B cell (primary cell): ENCODE results near the gene LYZL6. TPM values are rescaled to one million over a fixed set of nuclear protein-coding genes. Genes with fewer than 3 reads are reported as not detected.

Source experiments
- ATAC-seq: fragments of 200-7000 bp; cut with Tn5 transposase; one replicate; pipeline ENCODE4 v1.10.0; 2021; ENCODE audit warnings: low read depth, mild to moderate bottlenecking, moderate number of reproducible peaks, moderate library complexity
- CTCF ChIA-PET: fragments of 350-600 bp; sonication (Branson Sonifier 250); formaldehyde crosslinking; loops from one replicate; lab custom pipeline; 2021; ENCODE audit warnings: antibody characterized with exemption, inconsistent platforms; lab: Charles Lee
- POLR2A ChIA-PET: fragments of 350-600 bp; sonication (Branson Sonifier 250); formaldehyde crosslinking; loops from one replicate; lab custom pipeline; 2021; ENCODE audit warnings: antibody characterized with exemption; lab: Charles Lee
- DNase-seq: peaks from one replicate; pipeline ENCODE4 v3.0.0; 2013
- H2AFZ ChIP-seq: 2 replicates; pipeline ENCODE4 v1.6.1; 2012; ENCODE audit warnings: mild to moderate bottlenecking, low read depth, low read length; ENCODE audit not compliant: insufficient read depth, poor library complexity, severe bottlenecking
- H3K27ac ChIP-seq, 2 donors: 1 replicate in 1 of 2; 2 replicates in 1 of 2; pipeline ENCODE4 v1.5.1; 2012 to 2013; ENCODE audit warnings: low read length in 2 of 2, mild to moderate bottlenecking in 2 of 2, moderate library complexity in 1 of 2
- H3K27me3 ChIP-seq, 4 experiments: fragments of 200-600 bp in 1 of 4; sonication (generic) in 1 of 4; replicated peaks in 1 of 4; 1 replicate in 2 of 4; 2 replicates in 2 of 4; pipeline versions ENCODE4 v1.6.1 to v1.7.0; 2013 to 2016; ENCODE audit warnings: low read length in 3 of 4, mild to moderate bottlenecking in 2 of 4, mixed read lengths in 1 of 4, moderate library complexity in 1 of 4; ENCODE audit not compliant: insufficient read depth in 4 of 4, control insufficient read depth in 3 of 4; ENCODE audit errors: control extremely low read depth in 1 of 4
- H3K36me3 ChIP-seq, 2 experiments: replicated peaks in 1 of 2; 1 replicate in 1 of 2; 2 replicates in 1 of 2; pipeline versions ENCODE4 v1.6.1 to v1.7.1; 2013; ENCODE audit warnings: low read length in 1 of 2; ENCODE audit not compliant: insufficient read depth in 2 of 2, control insufficient read depth in 1 of 2; ENCODE audit errors: control extremely low read depth in 1 of 2, extremely low read depth in 1 of 2
- H3K4me1 ChIP-seq, 2 donors: fragments of 200-600 bp in 1 of 2; sonication (generic) in 1 of 2; 1 replicate in 1 of 2; 2 replicates in 1 of 2; pipeline versions ENCODE4 v1.5.1 to v1.6.1; 2013 to 2017; ENCODE audit warnings: low read length in 2 of 2; ENCODE audit not compliant: control insufficient read depth in 2 of 2, insufficient read depth in 2 of 2
- H3K4me2 ChIP-seq: replicated peaks from 2 replicates; pipeline ENCODE3; 2012; ENCODE audit warnings: mild to moderate bottlenecking, low read depth, low read length; ENCODE audit not compliant: poor library complexity, severe bottlenecking
- H3K4me3 ChIP-seq, 5 experiments: fragments of 200-600 bp in 1 of 5; sonication (generic) in 1 of 5; 1 replicate in 3 of 5; 2 replicates in 2 of 5; pipeline versions ENCODE4 v1.5.1 to v1.7.0; 2011 to 2016; ENCODE audit warnings: low read length in 4 of 5, mild to moderate bottlenecking in 4 of 5, low read depth in 2 of 5, control low read depth in 1 of 5, moderate library complexity in 1 of 5; ENCODE audit not compliant: insufficient read depth in 1 of 5; ENCODE audit errors: control extremely low read depth in 1 of 5, extremely low read depth in 1 of 5
- H3K79me2 ChIP-seq: fragments of 200-600 bp; sonication (generic); one replicate; pipeline ENCODE4 v1.6.0; 2016; ENCODE audit warnings: low read length; ENCODE audit not compliant: control insufficient read depth, insufficient read depth
- H3K9ac ChIP-seq: fragments of 200-600 bp; sonication (generic); 2 replicates; pipeline ENCODE4 v1.6.1; 2017; ENCODE audit warnings: mild to moderate bottlenecking, low read length, moderate library complexity
- H3K9me3 ChIP-seq, 3 donors: one replicate each; pipeline versions ENCODE4 v1.6.1 to v1.7.1; 2013; ENCODE audit warnings: low read length in 2 of 3; ENCODE audit not compliant: control insufficient read depth in 2 of 3, insufficient read depth in 1 of 3; ENCODE audit errors: control extremely low read depth in 1 of 3
- H4K20me1 ChIP-seq: 2 replicates; pipeline ENCODE4 v1.6.0; 2012; ENCODE audit warnings: mild to moderate bottlenecking, low read length; ENCODE audit not compliant: insufficient read depth, control insufficient read depth, poor library complexity, severe bottlenecking
- H3K27ac Mint-ChIP-seq: one replicate; pipeline ENCODE4 v1.8.0; 2021; ENCODE audit warnings: mixed read lengths
- H3K27me3 Mint-ChIP-seq: one replicate; pipeline ENCODE4 v1.8.0; 2021; ENCODE audit warnings: mixed read lengths
- H3K4me1 Mint-ChIP-seq: one replicate; pipeline ENCODE4 v1.8.0; 2021; ENCODE audit warnings: mixed read lengths
- H3K4me3 Mint-ChIP-seq: one replicate; pipeline ENCODE4 v1.8.0; 2021; ENCODE audit warnings: mixed read lengths
- H3K9me3 Mint-ChIP-seq: one replicate; pipeline ENCODE4 v1.8.0; 2022; ENCODE audit warnings: mixed read lengths; ENCODE audit not compliant: insufficient read depth
- EZH2 ChIP-seq: IDR thresholded peaks from 2 replicates; pipeline ENCODE4 v1.6.1; 2012; ENCODE audit warnings: borderline replicate concordance, low read depth, mild to moderate bottlenecking, moderate library complexity, low read length; ENCODE audit not compliant: insufficient read depth, poor library complexity, severe bottlenecking
- WGBS: methylation state at CpG from one replicate; pipeline ENCODE4 v1.1.5; 2013; ENCODE audit warnings: missing lambda C conversion rate; ENCODE audit not compliant: insufficient coverage; 5-methylcytosine and 5-hydroxymethylcytosine counted together
- intact Hi-C: fragments of 100-400 bp; cut with micrococcal nuclease; formaldehyde crosslinking; loops from one replicate; pipeline ENCODE4 v1.10.0; 2022
- polyA plus RNA-seq: library from polyadenylated mRNA; depleted of rRNA; stranded (reverse); fragments of >200 nt; gene quantifications from 2 replicates; pipeline ENCODE4 v1.2.3, GENCODE V29; 2012
- total RNA-seq, 2 donors: library from RNA; stranded (reverse); fragments of 120-200 nt in 1 of 2; gene quantifications; 1 replicate in 1 of 2; 2 replicates in 1 of 2; pipeline versions ENCODE4 v1.2.3 to v1.2.4, GENCODE V29; 2013 to 2022
- TF ChIP-seq, protein P1 (sequence below): fragments of 200-600 bp; IDR thresholded peaks from one replicate; pipeline ENCODE4 v1.8.0; 2022; ENCODE audit warnings: antibody characterized with exemption, mild to moderate bottlenecking

Gene LYZL6
- total and polyA plus RNA-seq, 2 donors (not counting 1 experiment from before 2014, with no cell fraction given), result not detected

DNA sequence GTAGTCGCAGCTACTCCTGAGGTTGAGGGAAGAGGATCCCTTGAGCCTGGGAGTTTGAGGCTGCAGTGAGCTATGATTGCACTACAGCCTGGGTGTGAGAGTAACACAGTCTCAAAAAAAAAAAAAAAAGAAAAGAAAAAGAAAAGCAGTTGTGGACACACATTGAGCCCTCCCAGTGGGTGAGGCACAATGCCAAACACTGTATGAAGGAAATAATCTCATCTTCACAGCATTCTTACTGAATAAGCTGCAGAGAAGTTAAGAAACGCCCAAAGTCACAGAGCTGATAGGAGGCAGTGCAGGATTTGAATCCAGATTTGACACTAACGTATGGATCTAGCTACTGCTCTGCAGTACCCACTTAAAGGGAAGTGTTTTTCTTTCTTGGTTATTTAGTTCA lies 5.9 kb upstream of the LYZL6 start:
- Histone ChIP-seq H3K36me3 (no peaks in the 10 kb centered on the region), H2AFZ (no peak overlapping the region), H3K4me1 (peaks cover 0 to 4% of the 10 kb centered on the region in 2 donors), H3K4me3 (no peak overlapping the region), H3K27me3 (no peaks in the 10 kb centered on the region), H3K79me2 (no peaks in the 10 kb centered on the region), H3K27ac (no peak overlapping the region), H3K9ac (no peak overlapping the region), H4K20me1 (no peaks in the 10 kb centered on the region), H3K4me2 (no peak overlapping the region), H3K9me3 (no peaks in the 10 kb centered on the region)
- CTCF ChIA-PET, result interaction anchor here (0.6 to 1.2 kb wide), 4 partner anchors 20 to 534 kb away, joined by 3 to 4 read pairs (median 3); no protein-coding TSS in a partner anchor
- Mint-ChIP-seq H3K4me3 (no peak overlapping the region), H3K27ac (no peak overlapping the region), H3K27me3 (peaks cover 6% of the 10 kb centered on the region), H3K4me1 (peaks cover 2% of the 10 kb centered on the region), H3K9me3 (no peaks in the 10 kb centered on the region)
- TF ChIP-seq, protein P1, sequence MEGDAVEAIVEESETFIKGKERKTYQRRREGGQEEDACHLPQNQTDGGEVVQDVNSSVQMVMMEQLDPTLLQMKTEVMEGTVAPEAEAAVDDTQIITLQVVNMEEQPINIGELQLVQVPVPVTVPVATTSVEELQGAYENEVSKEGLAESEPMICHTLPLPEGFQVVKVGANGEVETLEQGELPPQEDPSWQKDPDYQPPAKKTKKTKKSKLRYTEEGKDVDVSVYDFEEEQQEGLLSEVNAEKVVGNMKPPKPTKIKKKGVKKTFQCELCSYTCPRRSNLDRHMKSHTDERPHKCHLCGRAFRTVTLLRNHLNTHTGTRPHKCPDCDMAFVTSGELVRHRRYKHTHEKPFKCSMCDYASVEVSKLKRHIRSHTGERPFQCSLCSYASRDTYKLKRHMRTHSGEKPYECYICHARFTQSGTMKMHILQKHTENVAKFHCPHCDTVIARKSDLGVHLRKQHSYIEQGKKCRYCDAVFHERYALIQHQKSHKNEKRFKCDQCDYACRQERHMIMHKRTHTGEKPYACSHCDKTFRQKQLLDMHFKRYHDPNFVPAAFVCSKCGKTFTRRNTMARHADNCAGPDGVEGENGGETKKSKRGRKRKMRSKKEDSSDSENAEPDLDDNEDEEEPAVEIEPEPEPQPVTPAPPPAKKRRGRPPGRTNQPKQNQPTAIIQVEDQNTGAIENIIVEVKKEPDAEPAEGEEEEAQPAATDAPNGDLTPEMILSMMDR, result no peak
- TF ChIP-seq EZH2, result no peak
- intact Hi-C loops, result no loop called here
- ATAC-seq, result no peak
- no peak for DNase-seq
- POLR2A ChIA-PET, result no interaction called here
- 85% methylated on average over 2 of the region's 3 CpGs for WGBS

DNA sequence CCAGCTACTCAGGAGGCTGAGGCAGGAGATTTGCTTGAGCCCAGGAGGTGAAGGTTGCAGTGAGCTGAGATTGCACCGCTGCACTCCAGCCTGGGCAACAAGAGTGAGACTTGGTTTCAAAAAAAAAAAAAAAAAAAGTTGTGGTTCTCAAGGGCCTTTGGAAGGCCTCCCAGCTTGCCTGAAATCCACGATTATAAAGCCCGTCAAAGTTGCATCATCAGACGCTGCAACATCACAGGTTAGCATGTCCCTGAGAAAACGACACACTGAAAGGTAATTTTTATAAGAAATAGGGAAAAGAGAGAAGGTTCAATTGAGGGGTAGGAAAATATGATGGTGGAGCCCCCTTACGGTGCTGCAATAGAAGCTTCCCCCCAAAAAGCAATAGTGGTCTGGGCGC lies 4.6 kb upstream of the LYZL6 start:
- no peaks in the 10 kb centered on the region for H4K20me1 ChIP-seq
- H3K27me3 Mint-ChIP-seq, result peaks cover 5% of the 10 kb centered on the region
- 95% methylated on average over 6 of the region's 7 CpGs for WGBS
- intact Hi-C loops, result no loop called here
- no peaks in the 10 kb centered on the region for H3K9me3 Mint-ChIP-seq
- no peak overlapping the region for H3K4me2 ChIP-seq
- H3K27me3 ChIP-seq, result no peaks in the 10 kb centered on the region
- H3K4me3 Mint-ChIP-seq, result no peak overlapping the region
- TF ChIP-seq, protein P1, result no peak
- TF ChIP-seq EZH2, result no peak
- no peak overlapping the region for H2AFZ ChIP-seq
- H3K36me3 ChIP-seq, result no peaks in the 10 kb centered on the region
- DNase-seq (no peak), ATAC-seq (no peak)
- H3K4me1 Mint-ChIP-seq, result peaks cover 2% of the 10 kb centered on the region
- POLR2A ChIA-PET, result no interaction called here
- H3K27ac Mint-ChIP-seq, result no peak overlapping the region
- CTCF ChIA-PET, result interaction anchor here (0.5 to 1.5 kb wide), 9 partner anchors 10 to 1292 kb away, joined by 3 to 15 read pairs (median 3); no protein-coding TSS in a partner anchor
- H3K4me3 ChIP-seq, result no peak overlapping the region
- peaks cover 0 to 4% of the 10 kb centered on the region in 2 donors for H3K4me1 ChIP-seq
- no peaks in the 10 kb centered on the region for H3K9me3 ChIP-seq
- no peaks in the 10 kb centered on the region for H3K79me2 ChIP-seq
- H3K9ac ChIP-seq, result no peak overlapping the region
- no peak overlapping the region for H3K27ac ChIP-seq
